Keratinocyte (primary cell): ENCODE results near the gene OPN1LW. TPM values are rescaled to one million over a fixed set of nuclear protein-coding genes. Genes with fewer than 3 reads are reported as not detected.

ENCODE experiments used
- DNase-seq: peaks from one replicate; pipeline ENCODE4 v3.0.0-alpha.2; 2011; ENCODE audit warnings: low read depth, missing footprints, low spot score
- FAIRE-seq: peaks from 2 replicates; lab custom pipeline; 2011; peaks lifted over from hg19 to GRCh38; lab: Jason Lieb, UNC
- H2AFZ ChIP-seq: 2 replicates; pipeline ENCODE4 v1.6.0; 2012; ENCODE audit warnings: low read length, control low read depth, inconsistent platforms; ENCODE audit not compliant: control insufficient read depth
- H3K27ac ChIP-seq: 2 replicates; pipeline ENCODE4 v1.5.1; 2011; ENCODE audit warnings: low read length; ENCODE audit not compliant: control insufficient read depth, insufficient read depth
- H3K27me3 ChIP-seq: 3 replicates; pipeline ENCODE4 v1.6.0; 2011; ENCODE audit warnings: low read length; ENCODE audit not compliant: control insufficient read depth, insufficient read depth; ENCODE audit errors: extremely low read depth
- H3K36me3 ChIP-seq, 2 experiments: 2 replicates in 1 of 2; 3 replicates in 1 of 2; pipeline ENCODE4 v1.5.1; 2011; ENCODE audit warnings: low read length in 2 of 2, mild to moderate bottlenecking in 1 of 2; ENCODE audit not compliant: control insufficient read depth in 2 of 2, insufficient read depth in 2 of 2; ENCODE audit errors: extremely low read depth in 1 of 2
- H3K4me1 ChIP-seq: 3 replicates; pipeline ENCODE4 v1.5.1; 2011; ENCODE audit warnings: low read length; ENCODE audit not compliant: control insufficient read depth, insufficient read depth; ENCODE audit errors: extremely low read depth
- H3K4me2 ChIP-seq: 3 replicates; pipeline ENCODE4 v1.6.0; 2011; ENCODE audit warnings: low read depth, low read length; ENCODE audit not compliant: control insufficient read depth, insufficient read depth; ENCODE audit errors: extremely low read depth
- H3K4me3 ChIP-seq, 3 experiments: fragments of 200-600 bp in 1 of 3; sonication (generic) in 1 of 3; 2 replicates in 2 of 3; 3 replicates in 1 of 3; pipeline ENCODE4 v1.5.1; 2011 to 2016; ENCODE audit warnings: low read length in 3 of 3, mild to moderate bottlenecking in 3 of 3, control low read depth in 2 of 3, inconsistent platforms in 1 of 3, low read depth in 1 of 3, mixed read lengths in 1 of 3, mixed run types in 1 of 3, moderate library complexity in 1 of 3; ENCODE audit not compliant: control insufficient read depth in 2 of 3, insufficient read depth in 2 of 3; ENCODE audit errors: extremely low read depth in 1 of 3
- H3K79me2 ChIP-seq: 2 replicates; pipeline ENCODE4 v1.6.0; 2012; ENCODE audit warnings: low read length; ENCODE audit not compliant: control insufficient read depth, insufficient read depth
- H3K9ac ChIP-seq: 3 replicates; pipeline ENCODE4 v1.6.0; 2011; ENCODE audit warnings: low read length; ENCODE audit not compliant: control insufficient read depth, insufficient read depth; ENCODE audit errors: extremely low read depth
- H3K9me1 ChIP-seq: 3 replicates; pipeline ENCODE4 v1.6.0; 2011; ENCODE audit warnings: low read length; ENCODE audit not compliant: control insufficient read depth, insufficient read depth; ENCODE audit errors: extremely low read depth
- H3K9me3 ChIP-seq: 2 replicates; pipeline ENCODE4 v1.5.1; 2012; ENCODE audit warnings: low read depth, low read length; ENCODE audit not compliant: control insufficient read depth
- H4K20me1 ChIP-seq: 3 replicates; pipeline ENCODE4 v1.6.0; 2011; ENCODE audit warnings: low read length; ENCODE audit not compliant: control insufficient read depth, insufficient read depth; ENCODE audit errors: extremely low read depth
- EZH2 ChIP-seq: IDR thresholded peaks from one replicate; pipeline ENCODE4 v1.6.1; 2012; ENCODE audit warnings: inconsistent platforms, mild to moderate bottlenecking, low read length, moderate library complexity
- dilution Hi-C: fragments of 300-500 bp; cut with MboI; formaldehyde crosslinking; loops from one replicate; pipeline ENCODE4 v1.7.0; 2020; ENCODE audit warnings: low sequenced_read_pairs; ENCODE audit not compliant: extremely low pct_ligation_motif_present
- polyA plus RNA-seq, 5 experiments: library from polyadenylated mRNA; depleted of rRNA in 3 of 5; stranded (reverse) in 3 of 5; stranded (forward) in 1 of 5; unstranded in 1 of 5; fragments of >200 nt; gene quantifications; 1 replicate in 1 of 5; 2 replicates in 3 of 5; 3 replicates in 1 of 5; pipeline versions ENCODE4 v1.2.1 to v1.2.3, GENCODE V29; 2011 to 2012; ENCODE audit warnings: missing spikeins in 2 of 5, low read depth in 1 of 5, low replicate concordance in 1 of 5
- TF ChIP-seq, protein P1 (sequence below), 3 experiments: IDR thresholded peaks in 1 of 3; conservative IDR thresholded peaks in 1 of 3; optimal IDR thresholded peaks in 1 of 3; 2 replicates in 2 of 3; 3 replicates in 1 of 3; pipeline versions ENCODE3 to v1.5.1; 2011; ENCODE audit warnings: low read length in 3 of 3, mild to moderate bottlenecking in 3 of 3, moderate library complexity in 2 of 3, control low read depth in 1 of 3, inconsistent platforms in 1 of 3; ENCODE audit not compliant: insufficient read depth in 2 of 3; ENCODE audit errors: extremely low read depth in 1 of 3

Gene OPN1LW
- polyA plus RNA-seq, 1 donor (not counting 4 experiments of a cell fraction or from before 2014, with no cell fraction given) = not detected

DNA sequence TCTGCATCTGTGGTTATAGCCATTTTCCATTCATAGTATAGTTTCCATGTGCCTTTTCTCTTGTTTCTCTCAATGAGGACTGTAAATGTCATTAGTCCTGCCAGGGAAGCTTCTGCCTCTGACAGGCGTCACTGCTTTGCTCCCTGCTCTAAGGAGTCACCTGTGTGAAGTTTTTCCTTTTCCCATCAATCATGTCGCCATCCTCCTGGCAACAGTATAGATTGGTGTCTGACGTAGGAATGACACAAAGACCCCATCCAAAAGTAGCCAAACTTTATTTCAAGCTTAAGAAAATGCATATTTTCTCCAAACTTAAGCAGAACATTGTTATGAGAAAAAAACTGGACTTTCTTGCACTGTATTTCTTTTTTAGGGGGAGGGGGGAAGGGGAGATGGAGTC, 23.5 kb upstream of the OPN1LW start:
- no peaks in the 10 kb centered on the region for H3K9me1 ChIP-seq
- DNase-seq (no peak), FAIRE-seq (no peak)
- H3K4me3 ChIP-seq = no peak overlapping the region
- no peak overlapping the region for H2AFZ ChIP-seq
- H3K9ac ChIP-seq = no peak overlapping the region
- H3K4me2 ChIP-seq = no peak overlapping the region
- H3K27me3 ChIP-seq = no peaks in the 10 kb centered on the region
- H3K27ac ChIP-seq = no peak overlapping the region
- H3K4me1 ChIP-seq = no peaks in the 10 kb centered on the region
- dilution Hi-C loops = no loop called here
- H3K9me3 ChIP-seq = no peaks in the 10 kb centered on the region
- TF ChIP-seq EZH2 = no peak
- TF ChIP-seq, protein P1, sequence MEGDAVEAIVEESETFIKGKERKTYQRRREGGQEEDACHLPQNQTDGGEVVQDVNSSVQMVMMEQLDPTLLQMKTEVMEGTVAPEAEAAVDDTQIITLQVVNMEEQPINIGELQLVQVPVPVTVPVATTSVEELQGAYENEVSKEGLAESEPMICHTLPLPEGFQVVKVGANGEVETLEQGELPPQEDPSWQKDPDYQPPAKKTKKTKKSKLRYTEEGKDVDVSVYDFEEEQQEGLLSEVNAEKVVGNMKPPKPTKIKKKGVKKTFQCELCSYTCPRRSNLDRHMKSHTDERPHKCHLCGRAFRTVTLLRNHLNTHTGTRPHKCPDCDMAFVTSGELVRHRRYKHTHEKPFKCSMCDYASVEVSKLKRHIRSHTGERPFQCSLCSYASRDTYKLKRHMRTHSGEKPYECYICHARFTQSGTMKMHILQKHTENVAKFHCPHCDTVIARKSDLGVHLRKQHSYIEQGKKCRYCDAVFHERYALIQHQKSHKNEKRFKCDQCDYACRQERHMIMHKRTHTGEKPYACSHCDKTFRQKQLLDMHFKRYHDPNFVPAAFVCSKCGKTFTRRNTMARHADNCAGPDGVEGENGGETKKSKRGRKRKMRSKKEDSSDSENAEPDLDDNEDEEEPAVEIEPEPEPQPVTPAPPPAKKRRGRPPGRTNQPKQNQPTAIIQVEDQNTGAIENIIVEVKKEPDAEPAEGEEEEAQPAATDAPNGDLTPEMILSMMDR (optimal IDR thresholded peaks at IDR 0.05 in 1 of 3, IDR thresholded peaks at IDR 0.05 in 1 of 3, conservative IDR thresholded peaks at IDR 0.05 in 1 of 3; ENCODE audit: extremely low read depth in 1 of 3, insufficient read depth in 2 of 3, low read length in 3 of 3) = no peak
- no peaks in the 10 kb centered on the region for H4K20me1 ChIP-seq
- no peaks in the 10 kb centered on the region for H3K36me3 ChIP-seq
- no peaks in the 10 kb centered on the region for H3K79me2 ChIP-seq

DNA sequence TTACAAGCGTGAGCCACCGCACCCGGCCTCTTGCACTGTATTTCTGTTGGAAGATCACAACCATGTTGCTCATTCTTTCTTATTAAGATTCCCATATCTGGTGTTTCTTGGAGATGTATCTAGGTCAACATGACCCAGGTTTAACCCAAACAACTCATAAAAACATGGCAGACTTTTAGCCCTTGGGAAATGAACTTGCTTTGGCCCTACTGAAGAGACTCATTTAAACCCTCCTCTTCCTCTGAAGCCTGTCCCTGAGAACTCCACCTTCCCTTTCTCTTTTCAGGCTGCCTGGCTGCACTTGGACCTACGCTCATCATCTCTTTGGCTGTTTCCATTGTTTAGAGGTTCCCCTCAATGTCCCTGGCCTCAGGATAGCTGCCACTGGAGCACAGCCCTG, 22.8 kb upstream of the OPN1LW start:
- no peaks in the 10 kb centered on the region for H3K36me3 ChIP-seq
- no peak overlapping the region for H3K4me2 ChIP-seq
- DNase-seq = no peak

More for the DNA sequence above, 22.8 kb upstream of the OPN1LW start:
- no peak overlapping the region for H3K9ac ChIP-seq
- dilution Hi-C loops = no loop called here
- H3K9me1 ChIP-seq = no peaks in the 10 kb centered on the region
- no peak for TF ChIP-seq EZH2
- TF ChIP-seq, protein P1 (optimal IDR thresholded peaks at IDR 0.05 in 1 of 3, IDR thresholded peaks at IDR 0.05 in 1 of 3, conservative IDR thresholded peaks at IDR 0.05 in 1 of 3; ENCODE audit: extremely low read depth in 1 of 3, insufficient read depth in 2 of 3, low read length in 3 of 3) = no peak
- H3K4me1 ChIP-seq = no peaks in the 10 kb centered on the region
- H3K9me3 ChIP-seq = no peaks in the 10 kb centered on the region
- H3K27me3 ChIP-seq = no peaks in the 10 kb centered on the region
- no peak overlapping the region for H3K4me3 ChIP-seq
- H4K20me1 ChIP-seq = no peaks in the 10 kb centered on the region
- no peak overlapping the region for H2AFZ ChIP-seq
- no peak overlapping the region for H3K27ac ChIP-seq
- H3K79me2 ChIP-seq = no peaks in the 10 kb centered on the region
- FAIRE-seq = no peak
